AG04449 (cell line): ENCODE measurements around the gene CCDC87.

Source experiments
- CTCF ChIA-PET: fragments of 350-600 bp; formaldehyde crosslinking; extraction: SDS; loops from one replicate; lab custom pipeline; 2021; ENCODE audit warnings: antibody characterized with exemption; lab: Yijun Ruan, JAX
- POLR2A ChIA-PET: fragments of 400-600, 350-600 bp; formaldehyde crosslinking; extraction: SDS; loops from one replicate; lab custom pipeline; 2020; ENCODE audit warnings: antibody characterized with exemption, inconsistent platforms; lab: Yijun Ruan, JAX
- DNase-seq: peaks from one replicate; pipeline ENCODE4 v3.0.0-alpha.2; 2010; ENCODE audit warnings: low read depth, low spot score
- H3K4me3 ChIP-seq: 2 replicates; pipeline ENCODE4 v1.5.1; 2011; ENCODE audit warnings: low read depth, mild to moderate bottlenecking, control low read depth, low read length
- TF ChIP-seq, protein P1 (sequence below): IDR thresholded peaks from one replicate; pipeline ENCODE4 v1.5.1; 2011; ENCODE audit warnings: mild to moderate bottlenecking, moderate library complexity, low read length, control low read depth, inconsistent platforms; ENCODE audit not compliant: insufficient read depth; ENCODE audit errors: missing control alignments

CCDC87 gene

DNA sequence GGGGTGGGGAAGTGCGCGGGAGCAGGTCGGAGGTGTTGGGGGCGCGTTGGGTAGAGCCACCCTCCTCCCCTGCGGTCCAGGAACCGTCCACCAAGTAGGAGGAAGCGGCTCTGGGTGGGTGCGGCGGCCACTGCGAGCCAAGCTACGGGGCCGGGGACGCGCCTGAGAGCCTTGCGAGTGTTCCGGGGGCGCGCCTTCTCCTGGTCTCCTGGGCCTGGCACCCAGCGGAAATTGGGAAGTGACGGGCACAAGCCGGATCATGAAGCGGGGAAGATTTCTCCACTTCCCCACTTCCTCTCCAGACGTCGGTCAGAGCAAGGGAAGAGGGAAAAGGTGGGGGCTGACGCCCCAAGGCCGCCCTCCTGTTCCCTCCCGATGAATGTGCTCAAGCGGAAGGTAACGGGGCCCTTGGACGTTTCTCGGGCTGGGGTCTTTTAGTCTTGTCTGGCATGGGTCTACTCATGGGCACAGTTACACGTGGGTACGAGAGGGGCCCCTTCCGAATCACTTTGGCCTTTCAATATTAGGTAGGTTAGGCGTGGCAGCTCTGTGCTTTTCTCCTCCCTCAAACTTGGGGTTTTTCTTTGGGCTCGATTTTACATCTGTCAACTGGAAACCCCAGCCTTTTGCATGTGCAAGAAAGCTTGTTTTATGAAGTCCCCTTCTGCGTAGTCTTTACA, 24.4 kb upstream of the CCDC87 start:
- no peak for DNase-seq
- POLR2A ChIA-PET: interaction anchor here (0.7 to 3.2 kb wide), 11 partner anchors 8 to 281 kb away, joined by 3 to 37 read pairs (median 7); partner anchors contain the start of genes CCDC87, RBM4, RBM4B and RIN1
- TF ChIP-seq, protein P1, sequence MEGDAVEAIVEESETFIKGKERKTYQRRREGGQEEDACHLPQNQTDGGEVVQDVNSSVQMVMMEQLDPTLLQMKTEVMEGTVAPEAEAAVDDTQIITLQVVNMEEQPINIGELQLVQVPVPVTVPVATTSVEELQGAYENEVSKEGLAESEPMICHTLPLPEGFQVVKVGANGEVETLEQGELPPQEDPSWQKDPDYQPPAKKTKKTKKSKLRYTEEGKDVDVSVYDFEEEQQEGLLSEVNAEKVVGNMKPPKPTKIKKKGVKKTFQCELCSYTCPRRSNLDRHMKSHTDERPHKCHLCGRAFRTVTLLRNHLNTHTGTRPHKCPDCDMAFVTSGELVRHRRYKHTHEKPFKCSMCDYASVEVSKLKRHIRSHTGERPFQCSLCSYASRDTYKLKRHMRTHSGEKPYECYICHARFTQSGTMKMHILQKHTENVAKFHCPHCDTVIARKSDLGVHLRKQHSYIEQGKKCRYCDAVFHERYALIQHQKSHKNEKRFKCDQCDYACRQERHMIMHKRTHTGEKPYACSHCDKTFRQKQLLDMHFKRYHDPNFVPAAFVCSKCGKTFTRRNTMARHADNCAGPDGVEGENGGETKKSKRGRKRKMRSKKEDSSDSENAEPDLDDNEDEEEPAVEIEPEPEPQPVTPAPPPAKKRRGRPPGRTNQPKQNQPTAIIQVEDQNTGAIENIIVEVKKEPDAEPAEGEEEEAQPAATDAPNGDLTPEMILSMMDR: no peak
- peak overlapping the region; percentile 94 for H3K4me3 ChIP-seq
- CTCF ChIA-PET: interaction anchor here (0.8 to 1.3 kb wide), 3 partner anchors 15 to 25 kb away, joined by 3 read pairs; partner anchors contain the start of genes CCDC87 and CCS

DNA sequence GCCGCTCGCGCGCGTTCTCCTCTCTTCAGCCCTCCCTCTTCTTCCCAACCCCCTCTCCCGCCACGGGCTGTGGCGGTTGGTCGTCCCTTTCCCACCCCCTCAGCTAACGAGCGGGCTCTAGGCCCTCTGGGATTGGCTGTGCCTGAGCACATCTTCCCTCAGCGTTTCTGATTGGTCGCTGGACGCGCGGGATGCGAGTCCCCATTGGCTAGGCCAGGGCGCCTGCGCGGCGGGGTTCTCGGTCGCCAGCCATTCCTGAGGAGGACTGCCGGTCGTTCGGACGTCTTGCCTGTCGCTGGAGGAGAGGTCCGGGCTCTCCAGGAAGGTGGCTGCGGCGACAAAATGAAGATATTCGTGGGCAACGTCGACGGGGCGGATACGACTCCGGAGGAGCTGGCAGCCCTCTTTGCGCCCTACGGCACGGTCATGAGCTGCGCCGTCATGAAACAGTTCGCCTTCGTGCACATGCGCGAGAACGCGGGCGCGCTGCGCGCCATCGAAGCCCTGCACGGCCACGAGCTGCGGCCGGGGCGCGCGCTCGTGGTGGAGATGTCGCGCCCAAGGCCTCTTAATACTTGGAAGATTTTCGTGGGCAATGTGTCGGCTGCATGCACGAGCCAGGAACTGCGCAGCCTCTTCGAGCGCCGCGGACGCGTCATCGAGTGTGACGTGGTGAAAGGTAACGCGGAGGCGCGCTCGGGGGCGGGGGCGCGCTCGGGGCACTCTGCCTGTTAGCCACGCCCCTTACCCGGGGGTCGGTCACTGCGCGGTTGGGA, 23.7 kb upstream of the CCDC87 start, which contains the start of gene RBM14:
TSS of gene RBM14 (plus strand) at position 252 of the 776 bp plus-strand sequence. CDS start at position 343, 91 bp downstream.
- H3K4me3 ChIP-seq: peak within 1 kb of the TSS; percentile 94
- DNase-seq: peak; percentile 93
- CTCF ChIA-PET: interaction anchor here (1.2 kb wide), 1 partner anchor 16 kb away, joined by 3 read pairs; no protein-coding TSS in a partner anchor
- POLR2A ChIA-PET: interaction anchor here (0.6 to 3.2 kb wide), 18 partner anchors 8 to 1704 kb away, joined by 3 to 37 read pairs (median 6); partner anchors contain the start of genes CCDC87, RBM4, RBM4B and RIN1
- TF ChIP-seq, protein P1: no peak

DNA sequence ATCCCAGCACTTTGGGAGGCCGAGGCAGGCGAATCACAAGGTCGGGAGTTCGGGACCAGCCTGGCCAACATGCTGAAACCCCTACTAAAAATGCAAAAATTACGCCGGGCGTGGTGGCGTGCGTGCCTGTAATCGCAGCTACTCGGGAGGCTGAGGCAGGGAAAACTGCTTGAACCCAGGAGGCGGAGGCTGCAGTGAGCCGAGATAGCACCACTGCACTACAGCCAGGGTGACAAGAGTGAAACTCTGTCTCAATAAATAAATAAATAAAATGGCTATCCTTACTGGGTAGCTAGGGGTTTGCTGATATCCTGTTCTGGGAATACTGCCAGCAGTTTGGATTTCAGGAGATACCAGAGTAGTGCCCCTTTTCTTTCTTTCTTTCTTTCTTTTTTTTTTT, 21.2 kb upstream of the CCDC87 start:
- TF ChIP-seq, protein P1: no peak
- DNase-seq: no peak
- CTCF ChIA-PET: no interaction called here
- POLR2A ChIA-PET: no interaction called here
- no peak overlapping the region for H3K4me3 ChIP-seq

DNA sequence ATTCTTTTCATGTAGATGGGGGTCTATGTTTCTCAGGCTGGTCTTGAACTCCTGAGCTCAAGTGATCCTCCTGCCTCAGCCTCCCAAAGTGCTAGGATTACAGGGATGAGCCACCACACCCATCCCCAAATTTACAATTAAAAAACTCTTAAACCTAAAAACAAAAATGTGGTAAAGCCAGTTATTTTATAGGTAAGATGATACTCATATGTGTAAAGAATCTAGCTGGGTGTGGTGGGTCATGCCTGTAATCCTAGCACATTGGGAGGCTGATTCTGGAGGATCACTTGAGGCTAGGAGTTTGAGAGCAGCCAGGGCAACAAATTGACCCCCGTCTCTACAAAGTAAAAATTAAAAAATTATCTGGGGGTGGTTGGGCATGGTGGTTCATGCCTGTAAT, 19.6 kb upstream of the CCDC87 start:
- DNase-seq: no peak
- TF ChIP-seq, protein P1: no peak
- CTCF ChIA-PET: interaction anchor here (0.9 to 2.1 kb wide), 3 partner anchors 10 to 20 kb away, joined by 3 to 7 read pairs (median 3); partner anchors contain the start of genes CCDC87 and CCS
- H3K4me3 ChIP-seq: no peak overlapping the region
- POLR2A ChIA-PET: interaction anchor here (1.1 kb wide), 1 partner anchor 26 kb away, joined by 3 read pairs; the partner anchor contains the start of gene RBM4

DNA sequence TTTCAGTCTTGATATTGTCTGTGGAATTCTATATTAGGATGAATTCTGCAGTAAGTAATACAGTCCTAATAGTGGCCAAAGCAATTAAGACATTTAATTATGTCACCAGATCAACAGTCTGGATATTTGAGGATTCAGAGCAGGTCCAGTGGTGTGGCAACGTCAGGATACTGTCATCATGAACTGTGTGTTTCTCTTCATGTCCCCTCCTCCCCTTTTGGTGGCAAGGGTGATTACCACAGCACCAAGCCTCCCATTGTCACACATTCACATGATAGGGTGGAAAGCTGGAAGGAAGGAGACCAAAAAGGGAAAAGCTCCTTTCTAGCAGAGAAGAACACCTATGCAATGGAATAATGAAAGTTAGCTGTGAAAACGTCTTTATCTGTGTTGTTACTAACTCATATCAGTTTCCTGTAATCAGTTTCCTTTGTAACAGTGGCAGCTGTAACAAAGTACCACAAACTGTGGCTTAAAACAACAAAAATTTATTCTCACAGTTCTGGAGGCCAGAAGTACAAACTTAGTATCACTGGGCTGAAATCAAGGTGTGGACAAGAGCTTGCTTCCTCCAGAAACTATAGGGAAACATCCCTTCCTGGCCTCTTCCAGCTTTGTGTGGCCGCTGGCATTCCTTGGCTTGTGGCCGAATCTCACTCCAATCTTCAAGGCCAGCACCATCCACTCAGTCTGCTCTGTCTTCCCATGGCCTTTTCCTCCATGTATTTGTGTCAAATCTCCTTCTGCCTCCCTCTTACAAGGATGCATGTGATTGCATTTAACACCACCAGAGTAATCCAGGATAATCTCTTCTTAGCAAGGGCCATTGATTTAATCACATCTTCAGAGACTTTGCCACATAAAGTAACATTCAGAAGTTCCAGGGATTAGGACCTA, 17.1 kb upstream of the CCDC87 start:
- ChIA-PET POLR2A (no interaction called here), CTCF (no interaction called here)
- TF ChIP-seq, protein P1: no peak
- no peak overlapping the region for H3K4me3 ChIP-seq
- no peak for DNase-seq
